Bronchial epithelial cell (primary cell): Measurements from ENCODE around the gene SAMD1. TPM values are rescaled to one million over a fixed set of nuclear protein-coding genes. Genes with fewer than 3 reads are reported as not detected.
A peak's percentile ranks its signal among the peaks of the same experiment; 100 is the strongest.

Source experiments
- DNase-seq: peaks from one replicate; pipeline ENCODE4 v3.0.0-alpha.2; 2010; ENCODE audit warnings: low read depth
- FAIRE-seq: peaks from 2 replicates; lab custom pipeline; 2011; peaks lifted over from hg19 to GRCh38; lab: Jason Lieb, UNC
- H3K27me3 ChIP-seq: 2 replicates; pipeline ENCODE4 v1.5.1; 2011; ENCODE audit warnings: low read length; ENCODE audit not compliant: control insufficient read depth, insufficient read depth
- H3K36me3 ChIP-seq: 2 replicates; pipeline ENCODE4 v1.5.1; 2011; ENCODE audit warnings: low read length; ENCODE audit not compliant: control insufficient read depth, insufficient read depth
- H3K4me3 ChIP-seq: 2 replicates; pipeline ENCODE4 v1.5.1; 2011; ENCODE audit warnings: mild to moderate bottlenecking, low read depth, low read length, control low read depth
- total RNA-seq: library from RNA; depleted of rRNA; stranded (reverse); fragments of >200 nt; gene quantifications from 2 replicates; pipeline ENCODE4 v1.2.1, GENCODE V29; 2014
- TF ChIP-seq, protein P1 (sequence below): IDR thresholded peaks from 2 replicates; pipeline ENCODE4 v1.5.1; 2011; ENCODE audit warnings: mild to moderate bottlenecking, moderate library complexity, low read length, control low read depth, inconsistent platforms; ENCODE audit not compliant: insufficient read depth, severe bottlenecking

SAMD1 gene
- total RNA-seq, 1 donor from 2014 or later: 16.8 TPM

DNA sequence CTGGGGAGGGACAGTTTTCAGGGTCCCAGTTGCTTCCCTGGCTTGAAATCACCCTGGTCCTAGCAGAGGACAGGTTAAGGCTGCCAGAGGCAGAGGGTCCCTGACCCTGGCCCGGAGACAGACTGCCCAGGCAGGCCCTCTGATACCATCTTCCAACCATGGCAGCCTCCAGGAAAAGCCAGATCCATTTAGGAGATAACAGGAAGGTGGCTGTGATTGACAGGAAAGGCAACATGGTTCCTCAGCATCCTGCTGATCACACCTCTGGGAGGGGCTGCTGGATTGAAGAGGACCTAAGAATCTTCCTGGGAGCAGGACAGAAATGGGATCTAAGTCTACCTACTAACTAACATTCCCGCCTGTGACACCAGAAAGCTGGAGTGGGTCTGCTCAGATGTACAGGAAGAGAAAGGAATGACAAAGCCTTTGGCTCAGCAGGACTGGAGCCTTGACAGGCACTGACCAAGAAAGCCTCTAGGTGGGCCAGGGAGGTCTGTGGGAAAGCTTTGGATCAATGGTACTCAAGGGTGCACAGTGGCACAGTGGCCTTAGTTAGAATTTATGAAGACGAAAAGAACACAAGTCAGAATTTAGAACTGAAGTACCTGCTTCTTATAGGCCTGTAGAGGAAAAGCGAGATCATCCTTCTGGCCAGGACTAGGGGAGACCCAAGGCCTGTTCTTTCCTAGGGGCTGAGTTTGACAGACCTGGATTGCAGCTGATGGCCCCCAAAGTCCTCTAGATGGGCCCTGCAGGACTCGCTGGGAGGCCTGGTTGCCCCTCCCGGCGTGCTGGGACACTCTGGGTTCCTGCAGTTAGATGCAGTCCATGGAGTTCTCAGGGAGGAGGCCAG lies 29.3 kb upstream of the SAMD1 start:
- DNase-seq (no peak), FAIRE-seq (no peak)
- TF ChIP-seq, protein P1, sequence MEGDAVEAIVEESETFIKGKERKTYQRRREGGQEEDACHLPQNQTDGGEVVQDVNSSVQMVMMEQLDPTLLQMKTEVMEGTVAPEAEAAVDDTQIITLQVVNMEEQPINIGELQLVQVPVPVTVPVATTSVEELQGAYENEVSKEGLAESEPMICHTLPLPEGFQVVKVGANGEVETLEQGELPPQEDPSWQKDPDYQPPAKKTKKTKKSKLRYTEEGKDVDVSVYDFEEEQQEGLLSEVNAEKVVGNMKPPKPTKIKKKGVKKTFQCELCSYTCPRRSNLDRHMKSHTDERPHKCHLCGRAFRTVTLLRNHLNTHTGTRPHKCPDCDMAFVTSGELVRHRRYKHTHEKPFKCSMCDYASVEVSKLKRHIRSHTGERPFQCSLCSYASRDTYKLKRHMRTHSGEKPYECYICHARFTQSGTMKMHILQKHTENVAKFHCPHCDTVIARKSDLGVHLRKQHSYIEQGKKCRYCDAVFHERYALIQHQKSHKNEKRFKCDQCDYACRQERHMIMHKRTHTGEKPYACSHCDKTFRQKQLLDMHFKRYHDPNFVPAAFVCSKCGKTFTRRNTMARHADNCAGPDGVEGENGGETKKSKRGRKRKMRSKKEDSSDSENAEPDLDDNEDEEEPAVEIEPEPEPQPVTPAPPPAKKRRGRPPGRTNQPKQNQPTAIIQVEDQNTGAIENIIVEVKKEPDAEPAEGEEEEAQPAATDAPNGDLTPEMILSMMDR: no peak
- H3K27me3 ChIP-seq: no peaks in the 10 kb centered on the region
- no peaks in the 10 kb centered on the region for H3K36me3 ChIP-seq
- H3K4me3 ChIP-seq: no peak overlapping the region

DNA sequence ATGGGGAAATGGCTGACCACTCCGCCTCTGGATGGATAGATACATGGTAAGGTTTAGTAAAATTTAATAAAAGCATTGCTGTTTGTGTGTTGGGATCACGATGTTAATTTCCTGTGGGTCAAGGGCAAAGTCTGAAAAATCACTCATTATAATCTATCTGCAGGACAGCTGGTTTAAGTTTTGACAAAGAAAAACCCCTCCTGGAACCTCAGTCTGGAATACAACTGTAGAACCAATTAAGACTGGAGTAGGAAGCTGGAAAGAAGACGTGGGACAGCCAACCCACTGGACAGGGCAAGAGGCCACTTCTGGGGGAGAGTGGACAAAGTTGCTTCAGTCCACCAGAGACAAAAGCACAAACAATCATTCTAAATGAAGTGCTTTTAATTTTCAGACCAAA lies 28.6 kb upstream of the SAMD1 start:
- Histone ChIP-seq H3K27me3 (no peaks in the 10 kb centered on the region), H3K36me3 (no peaks in the 10 kb centered on the region), H3K4me3 (no peak overlapping the region)
- FAIRE-seq (no peak), DNase-seq (no peak)
- TF ChIP-seq, protein P1: no peak

DNA sequence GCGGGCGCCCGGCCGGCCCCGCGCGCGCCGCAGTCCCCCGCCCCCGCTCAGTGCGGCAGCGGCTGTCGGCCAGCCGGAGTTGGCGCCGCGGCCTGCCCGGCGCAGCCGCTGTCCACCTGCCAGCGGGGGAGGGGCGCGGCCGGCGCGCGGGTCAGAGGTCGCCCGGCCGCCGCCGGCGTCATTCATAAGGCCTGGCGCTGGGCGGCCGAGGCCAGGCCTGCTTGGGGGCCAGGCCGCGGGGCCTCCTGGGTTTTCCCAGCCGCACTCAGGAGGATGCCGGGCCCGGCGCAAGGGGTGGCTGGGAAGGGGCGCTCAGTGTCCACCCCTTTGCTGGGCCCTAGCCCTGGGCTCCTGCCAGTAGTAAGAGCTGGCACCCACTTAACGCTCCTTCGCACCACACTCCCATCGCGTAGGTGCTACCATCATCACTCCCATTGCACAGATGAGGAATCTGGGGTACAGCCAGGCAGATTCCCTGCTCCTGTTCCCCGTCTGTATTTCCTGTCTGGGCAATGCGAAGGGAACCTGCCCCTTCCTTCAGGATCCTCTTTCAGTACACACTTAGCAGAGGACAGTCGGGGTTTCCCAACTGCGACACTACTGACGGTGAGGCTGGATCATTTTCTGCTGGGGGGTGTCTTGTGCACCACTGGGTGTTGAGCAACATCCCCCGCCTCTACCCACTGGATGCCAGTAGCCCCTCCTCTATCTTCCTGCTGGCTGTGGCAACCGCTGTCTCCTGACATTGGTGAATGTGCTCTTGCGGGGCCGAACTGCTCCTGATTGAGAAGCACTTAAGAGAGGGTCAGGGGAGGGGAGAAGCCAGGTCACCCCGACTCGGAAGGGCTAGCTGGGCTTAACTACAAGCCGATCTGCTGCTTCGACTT lies 27.9 kb upstream of the SAMD1 start:
- Histone ChIP-seq H3K36me3 (no peaks in the 10 kb centered on the region), H3K4me3 (peak overlapping the region; percentile 42), H3K27me3 (no peaks in the 10 kb centered on the region)
- DNase-seq: peak; percentile 63
- TF ChIP-seq, protein P1: no peak
- FAIRE-seq: peak; percentile 47

DNA sequence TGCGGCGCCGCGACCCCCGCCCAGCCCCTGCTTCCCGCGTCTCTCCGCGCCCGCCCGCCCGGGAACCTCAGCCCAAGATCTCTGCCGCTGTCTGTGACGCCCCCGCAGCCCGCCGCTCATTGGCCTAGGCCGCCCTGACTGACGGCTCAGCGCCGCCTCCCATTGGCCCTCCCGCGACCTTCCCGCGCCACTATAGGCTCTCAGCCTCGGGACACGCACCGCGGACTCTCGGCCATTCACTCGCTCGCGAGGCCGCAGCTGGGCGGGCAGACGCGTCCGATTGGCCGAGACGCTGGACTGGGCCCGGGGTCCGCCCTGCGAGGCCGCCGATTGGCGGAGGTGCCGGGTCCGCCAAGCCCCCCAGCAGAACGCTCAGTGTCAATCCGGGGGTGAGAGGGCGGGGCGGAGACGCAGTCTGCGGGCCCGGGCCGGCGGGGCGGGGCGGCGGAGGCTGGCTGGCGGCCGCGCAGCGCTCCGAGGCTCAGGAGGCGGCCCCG lies 27.2 kb upstream of the SAMD1 start, which contains the start of gene PRKACA:
PRKACA (minus strand) TSS at position 95 of the 497 bp plus-strand sequence. CDS start 215 bp downstream, outside the sequence.
- Histone ChIP-seq H3K4me3 (peak within 1 kb of the TSS; percentile 76), H3K36me3 (no peaks in the 10 kb centered on the region), H3K27me3 (no peaks in the 10 kb centered on the region)
- DNase-seq: peak; percentile 94
- FAIRE-seq: no peak
- TF ChIP-seq, protein P1: no peak

DNA sequence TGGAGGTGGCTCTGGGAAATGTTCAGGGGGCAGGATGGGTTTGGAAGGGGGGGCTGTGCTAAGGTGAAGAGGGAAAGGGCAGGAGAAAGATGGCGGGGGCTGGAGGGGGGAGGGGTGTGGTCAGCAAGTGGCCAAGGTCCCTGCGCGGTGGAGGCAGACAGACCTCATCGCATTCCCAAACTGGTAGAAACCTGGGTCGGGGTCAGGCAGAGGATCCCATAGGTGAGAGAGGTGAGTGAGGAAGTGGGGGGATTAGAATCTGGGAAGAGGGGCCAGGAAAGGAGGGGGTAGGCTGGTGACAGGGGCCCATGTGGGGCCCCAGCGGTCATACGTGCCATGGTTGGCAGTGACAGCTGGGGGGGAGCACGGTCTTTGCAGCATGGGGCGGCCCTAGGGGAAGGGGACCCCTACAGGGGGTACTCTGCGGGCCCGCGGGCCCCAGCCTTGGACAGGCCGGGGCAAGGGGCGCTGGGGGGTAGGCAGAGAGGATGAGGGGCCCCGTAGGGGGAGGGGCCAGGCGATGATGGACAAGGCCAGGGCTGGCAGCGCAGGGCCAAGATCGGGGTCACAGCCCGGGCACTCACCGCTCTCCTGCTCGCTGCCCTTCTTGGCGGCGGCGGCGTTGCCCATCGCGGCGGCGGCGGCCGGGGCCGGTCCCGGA lies 26.5 kb upstream of the SAMD1 start:
- DNase-seq (no peak), FAIRE-seq (no peak)
- peak overlapping the region; percentile 76 for H3K4me3 ChIP-seq
- no peaks in the 10 kb centered on the region for H3K27me3 ChIP-seq
- no peaks in the 10 kb centered on the region for H3K36me3 ChIP-seq
- TF ChIP-seq, protein P1: no peak
